ENCODE results near the gene FERMT2.

FERMT2 gene

GRCh38 chr14:52863334-52863700 lies 87.5 kb downstream of the FERMT2 start:
- DNase-seq (ENCODE audit: low read depth), result no peak

GRCh38 chr14:52862632-52863333 lies 88.1 kb downstream of the FERMT2 start:
- DNase-seq (ENCODE audit: low read depth), result peak; percentile 62

- no peak for DNase-seq (ENCODE audit: low read depth)
Measured at GRCh38 chr14:52861403-52861802, 89.4 kb downstream of the FERMT2 start.

- DNase-seq (ENCODE audit: low read depth), result no peak
Measured at GRCh38 chr14:52860910-52861309, 89.9 kb downstream of the FERMT2 start.

GRCh38 chr14:52860209-52860608 lies 90.6 kb downstream of the FERMT2 start:
- DNase-seq (ENCODE audit: low read depth), result no peak

GRCh38 chr14:52856139-52856538 lies 94.7 kb downstream of the FERMT2 start:
- no peak for DNase-seq (ENCODE audit: low read depth)

GRCh38 chr14:52853522-52853854 lies 97.4 kb downstream of the FERMT2 start:
- no peak for DNase-seq (ENCODE audit: low read depth)

- DNase-seq (ENCODE audit: low read depth), result no peak
Measured at GRCh38 chr14:52852810-52853521, 97.9 kb downstream of the FERMT2 start.

GRCh38 chr14:52850451-52850909 lies 100.4 kb downstream of the FERMT2 start:
- DNase-seq (ENCODE audit: low read depth), result no peak

- DNase-seq (ENCODE audit: low read depth), result no peak
Measured at GRCh38 chr14:52848626-52849025, 102.2 kb downstream of the FERMT2 start.

GRCh38 chr14:52846591-52846990 lies 104.3 kb downstream of the FERMT2 start:
- DNase-seq (ENCODE audit: low read depth), result no peak

GRCh38 chr14:52845081-52845480 lies 105.8 kb downstream of the FERMT2 start:
- DNase-seq (ENCODE audit: low read depth), result no peak

GRCh38 chr14:52844262-52845060 lies 106.4 kb downstream of the FERMT2 start:
- DNase-seq (ENCODE audit: low read depth), result no peak

- peak; percentile 73 for DNase-seq (ENCODE audit: low read depth)
Measured at GRCh38 chr14:52840877-52841276, 110.0 kb downstream of the FERMT2 start.

GRCh38 chr14:52837451-52837850 lies 113.4 kb downstream of the FERMT2 start:
- DNase-seq (ENCODE audit: low read depth), result no peak

- DNase-seq (ENCODE audit: low read depth), result no peak
Measured at GRCh38 chr14:52836063-52836462, 114.8 kb downstream of the FERMT2 start.

- peak; percentile 41 for DNase-seq (ENCODE audit: low read depth)
Measured at GRCh38 chr14:52835122-52835903, 115.5 kb downstream of the FERMT2 start.

GRCh38 chr14:52834440-52834842 lies 116.4 kb downstream of the FERMT2 start:
- peak; percentile 81 for DNase-seq (ENCODE audit: low read depth)

GRCh38 chr14:52833891-52834290 lies 117.0 kb downstream of the FERMT2 start:
- DNase-seq (ENCODE audit: low read depth), result no peak

GRCh38 chr14:52829527-52830185 lies 121.2 kb downstream of the FERMT2 start:
- DNase-seq (ENCODE audit: low read depth), result no peak

- DNase-seq (ENCODE audit: low read depth), result no peak
Measured at GRCh38 chr14:52827426-52827825, 123.4 kb downstream of the FERMT2 start.

- no peak for DNase-seq (ENCODE audit: low read depth)
Measured at GRCh38 chr14:52825085-52825484, 125.8 kb downstream of the FERMT2 start.

Measured in stromal cell of bone marrow (primary cell).